Measurements from ENCODE around the gene EEPD1. TPM values are rescaled to one million over a fixed set of nuclear protein-coding genes. Genes with fewer than 3 reads are reported as not detected.

The EEPD1 gene
- total RNA-seq, 1 experiment from 2014 or later: 48.0 TPM

DNA sequence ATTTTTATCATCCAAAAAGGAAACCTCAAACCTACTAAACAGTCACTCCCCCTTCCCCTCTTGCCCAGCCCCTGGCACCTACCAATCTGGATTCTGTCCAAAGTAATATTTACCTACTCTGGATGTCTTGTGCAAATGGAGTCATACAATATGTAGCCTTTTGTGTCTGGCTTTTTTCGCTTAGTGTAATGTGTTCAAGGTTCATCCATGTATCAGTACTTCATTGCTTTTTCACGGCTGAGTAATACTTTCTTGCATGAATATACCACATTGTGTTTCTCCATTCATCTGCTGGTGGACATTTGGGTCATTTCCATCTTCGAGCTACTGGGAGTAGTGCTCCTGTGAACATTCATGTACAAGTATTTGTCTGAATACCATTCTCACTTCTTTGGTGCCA is 113.6 kb downstream of the EEPD1 start:
- TF ChIP-seq SIN3A (IDR thresholded peaks at IDR 0.05; ENCODE audit: borderline replicate concordance, insufficient read depth, low read depth, low read length): no peak
- no peak for TF ChIP-seq TCF7L2 (IDR thresholded peaks at IDR 0.05; ENCODE audit: low read depth, low read length)
- TF ChIP-seq, protein P1, sequence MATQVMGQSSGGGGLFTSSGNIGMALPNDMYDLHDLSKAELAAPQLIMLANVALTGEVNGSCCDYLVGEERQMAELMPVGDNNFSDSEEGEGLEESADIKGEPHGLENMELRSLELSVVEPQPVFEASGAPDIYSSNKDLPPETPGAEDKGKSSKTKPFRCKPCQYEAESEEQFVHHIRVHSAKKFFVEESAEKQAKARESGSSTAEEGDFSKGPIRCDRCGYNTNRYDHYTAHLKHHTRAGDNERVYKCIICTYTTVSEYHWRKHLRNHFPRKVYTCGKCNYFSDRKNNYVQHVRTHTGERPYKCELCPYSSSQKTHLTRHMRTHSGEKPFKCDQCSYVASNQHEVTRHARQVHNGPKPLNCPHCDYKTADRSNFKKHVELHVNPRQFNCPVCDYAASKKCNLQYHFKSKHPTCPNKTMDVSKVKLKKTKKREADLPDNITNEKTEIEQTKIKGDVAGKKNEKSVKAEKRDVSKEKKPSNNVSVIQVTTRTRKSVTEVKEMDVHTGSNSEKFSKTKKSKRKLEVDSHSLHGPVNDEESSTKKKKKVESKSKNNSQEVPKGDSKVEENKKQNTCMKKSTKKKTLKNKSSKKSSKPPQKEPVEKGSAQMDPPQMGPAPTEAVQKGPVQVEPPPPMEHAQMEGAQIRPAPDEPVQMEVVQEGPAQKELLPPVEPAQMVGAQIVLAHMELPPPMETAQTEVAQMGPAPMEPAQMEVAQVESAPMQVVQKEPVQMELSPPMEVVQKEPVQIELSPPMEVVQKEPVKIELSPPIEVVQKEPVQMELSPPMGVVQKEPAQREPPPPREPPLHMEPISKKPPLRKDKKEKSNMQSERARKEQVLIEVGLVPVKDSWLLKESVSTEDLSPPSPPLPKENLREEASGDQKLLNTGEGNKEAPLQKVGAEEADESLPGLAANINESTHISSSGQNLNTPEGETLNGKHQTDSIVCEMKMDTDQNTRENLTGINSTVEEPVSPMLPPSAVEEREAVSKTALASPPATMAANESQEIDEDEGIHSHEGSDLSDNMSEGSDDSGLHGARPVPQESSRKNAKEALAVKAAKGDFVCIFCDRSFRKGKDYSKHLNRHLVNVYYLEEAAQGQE (IDR thresholded peaks at IDR 0.05; ENCODE audit: insufficient read depth in 1 of 2, low read depth in 2 of 2, low read length in 1 of 2): no peak
- TF ChIP-seq, protein P2, sequence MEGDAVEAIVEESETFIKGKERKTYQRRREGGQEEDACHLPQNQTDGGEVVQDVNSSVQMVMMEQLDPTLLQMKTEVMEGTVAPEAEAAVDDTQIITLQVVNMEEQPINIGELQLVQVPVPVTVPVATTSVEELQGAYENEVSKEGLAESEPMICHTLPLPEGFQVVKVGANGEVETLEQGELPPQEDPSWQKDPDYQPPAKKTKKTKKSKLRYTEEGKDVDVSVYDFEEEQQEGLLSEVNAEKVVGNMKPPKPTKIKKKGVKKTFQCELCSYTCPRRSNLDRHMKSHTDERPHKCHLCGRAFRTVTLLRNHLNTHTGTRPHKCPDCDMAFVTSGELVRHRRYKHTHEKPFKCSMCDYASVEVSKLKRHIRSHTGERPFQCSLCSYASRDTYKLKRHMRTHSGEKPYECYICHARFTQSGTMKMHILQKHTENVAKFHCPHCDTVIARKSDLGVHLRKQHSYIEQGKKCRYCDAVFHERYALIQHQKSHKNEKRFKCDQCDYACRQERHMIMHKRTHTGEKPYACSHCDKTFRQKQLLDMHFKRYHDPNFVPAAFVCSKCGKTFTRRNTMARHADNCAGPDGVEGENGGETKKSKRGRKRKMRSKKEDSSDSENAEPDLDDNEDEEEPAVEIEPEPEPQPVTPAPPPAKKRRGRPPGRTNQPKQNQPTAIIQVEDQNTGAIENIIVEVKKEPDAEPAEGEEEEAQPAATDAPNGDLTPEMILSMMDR (IDR thresholded peaks at IDR 0.05): no peak
- no peak for TF ChIP-seq POLR2AphosphoS5 (IDR thresholded peaks at IDR 0.05; ENCODE audit: low read depth, low read length)
- Histone ChIP-seq H3K4me3 (ENCODE audit: low read depth in 2 of 2, low read length in 2 of 2) (no peak overlapping the region), H3K9me3 (ENCODE audit: control insufficient read depth, insufficient read depth, low read depth, low read length) (no peaks in the 10 kb centered on the region), H3K4me1 (ENCODE audit: control insufficient read depth, insufficient read depth, low read length) (peaks cover 49% of the 10 kb centered on the region), H3K36me3 (ENCODE audit: control insufficient read depth, insufficient read depth, low read length) (no peaks in the 10 kb centered on the region), H3K27me3 (ENCODE audit: control insufficient read depth, insufficient read depth, low read length) (no peaks in the 10 kb centered on the region), H3K27ac (ENCODE audit: low read length) (peak overlapping the region; percentile 72; the same call in 1 of the 2 replicates)
- no peak for ATAC-seq
- in situ Hi-C loops (cut with HindIII; ENCODE audit: low pct_unique_long_range_greater_than_20kb, low sequenced_read_pairs): no loop called here
- BruUV-seq (replicated peaks): no TSS peak
- intact Hi-C loops (cut with micrococcal nuclease; ENCODE audit: unreplicated experiment): no loop called here
- no peak for DNase-seq (ENCODE audit: low read depth, low spot score)
- ChIA-PET POLR2A (interaction anchor here (1.1 kb wide), 1 partner anchor 16 kb away, joined by 4 read pairs; no protein-coding TSS in a partner anchor), CTCF (no interaction called here)

DNA sequence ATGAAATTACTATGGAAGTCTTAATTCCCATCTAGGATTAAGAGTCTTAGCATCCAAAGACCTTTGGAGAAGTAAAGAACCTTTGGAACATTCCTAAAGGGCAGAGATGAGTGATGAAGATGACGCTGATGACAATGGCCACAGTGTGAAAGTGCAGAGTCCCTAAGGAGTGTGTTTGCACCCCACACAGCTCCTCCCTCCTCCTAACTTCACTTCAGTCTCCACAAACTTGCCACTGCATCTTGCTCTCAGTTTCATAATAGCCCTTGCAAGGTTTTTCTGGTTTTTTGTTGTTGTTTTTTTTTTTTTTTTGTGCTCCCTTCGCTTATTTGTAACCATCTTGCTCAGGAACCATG is 119.1 kb downstream of the EEPD1 start:
- Histone ChIP-seq H3K27ac (ENCODE audit: low read length) (peak overlapping the region; percentile 71), H3K36me3 (ENCODE audit: control insufficient read depth, insufficient read depth, low read length) (no peaks in the 10 kb centered on the region), H3K4me1 (ENCODE audit: control insufficient read depth, insufficient read depth, low read length) (peaks cover 48% of the 10 kb centered on the region), H3K9me3 (ENCODE audit: control insufficient read depth, insufficient read depth, low read depth, low read length) (no peaks in the 10 kb centered on the region), H3K4me3 (ENCODE audit: low read depth in 2 of 2, low read length in 2 of 2) (no peak overlapping the region), H3K27me3 (ENCODE audit: control insufficient read depth, insufficient read depth, low read length) (no peaks in the 10 kb centered on the region)
- in situ Hi-C loops (cut with HindIII; ENCODE audit: low pct_unique_long_range_greater_than_20kb, low sequenced_read_pairs) (no loop called here), intact Hi-C loops (cut with micrococcal nuclease; ENCODE audit: unreplicated experiment) (no loop called here)
- DNase-seq (ENCODE audit: low read depth, low spot score) (no peak), ATAC-seq (no peak)
- TF ChIP-seq, protein P2 (IDR thresholded peaks at IDR 0.05): no peak
- TF ChIP-seq, protein P1 (IDR thresholded peaks at IDR 0.05; ENCODE audit: insufficient read depth in 1 of 2, low read depth in 2 of 2, low read length in 1 of 2): no peak
- TF ChIP-seq TCF7L2 (IDR thresholded peaks at IDR 0.05; ENCODE audit: low read depth, low read length): no peak
- TF ChIP-seq SIN3A (IDR thresholded peaks at IDR 0.05; ENCODE audit: borderline replicate concordance, insufficient read depth, low read depth, low read length): no peak
- TF ChIP-seq POLR2AphosphoS5 (IDR thresholded peaks at IDR 0.05; ENCODE audit: low read depth, low read length): no peak
- no TSS peak for BruUV-seq (replicated peaks)
- ChIA-PET CTCF (interaction anchor here (0.7 kb wide), 1 partner anchor 8 kb away, joined by 3 read pairs; no protein-coding TSS in a partner anchor), POLR2A (interaction anchor here (0.6 to 0.7 kb wide), 2 partner anchors 41 to 515 kb away, joined by 6 to 9 read pairs; no protein-coding TSS in a partner anchor)

Measured in Panc1 (cell line).